Keratinocyte (primary cell): Measurements from ENCODE around the gene NGB. TPM values are rescaled to one million over a fixed set of nuclear protein-coding genes. Genes with fewer than 3 reads are reported as not detected.

Experiments used
- DNase-seq: peaks from one replicate; pipeline ENCODE4 v3.0.0-alpha.2; 2011; ENCODE audit warnings: low read depth, missing footprints, low spot score
- FAIRE-seq: peaks from 2 replicates; lab custom pipeline; 2011; peaks lifted over from hg19 to GRCh38; lab: Jason Lieb, UNC
- H2AFZ ChIP-seq: 2 replicates; pipeline ENCODE4 v1.6.0; 2012; ENCODE audit warnings: low read length, control low read depth, inconsistent platforms; ENCODE audit not compliant: control insufficient read depth
- H3K27ac ChIP-seq: 2 replicates; pipeline ENCODE4 v1.5.1; 2011; ENCODE audit warnings: low read length; ENCODE audit not compliant: control insufficient read depth, insufficient read depth
- H3K27me3 ChIP-seq: 3 replicates; pipeline ENCODE4 v1.6.0; 2011; ENCODE audit warnings: low read length; ENCODE audit not compliant: control insufficient read depth, insufficient read depth; ENCODE audit errors: extremely low read depth
- H3K36me3 ChIP-seq, 2 experiments: 2 replicates in 1 of 2; 3 replicates in 1 of 2; pipeline ENCODE4 v1.5.1; 2011; ENCODE audit warnings: low read length in 2 of 2, mild to moderate bottlenecking in 1 of 2; ENCODE audit not compliant: control insufficient read depth in 2 of 2, insufficient read depth in 2 of 2; ENCODE audit errors: extremely low read depth in 1 of 2
- H3K4me1 ChIP-seq: 3 replicates; pipeline ENCODE4 v1.5.1; 2011; ENCODE audit warnings: low read length; ENCODE audit not compliant: control insufficient read depth, insufficient read depth; ENCODE audit errors: extremely low read depth
- H3K4me2 ChIP-seq: 3 replicates; pipeline ENCODE4 v1.6.0; 2011; ENCODE audit warnings: low read depth, low read length; ENCODE audit not compliant: control insufficient read depth, insufficient read depth; ENCODE audit errors: extremely low read depth
- H3K4me3 ChIP-seq, 3 experiments: fragments of 200-600 bp in 1 of 3; sonication (generic) in 1 of 3; 2 replicates in 2 of 3; 3 replicates in 1 of 3; pipeline ENCODE4 v1.5.1; 2011 to 2016; ENCODE audit warnings: low read length in 3 of 3, mild to moderate bottlenecking in 3 of 3, control low read depth in 2 of 3, inconsistent platforms in 1 of 3, low read depth in 1 of 3, mixed read lengths in 1 of 3, mixed run types in 1 of 3, moderate library complexity in 1 of 3; ENCODE audit not compliant: control insufficient read depth in 2 of 3, insufficient read depth in 2 of 3; ENCODE audit errors: extremely low read depth in 1 of 3
- H3K79me2 ChIP-seq: 2 replicates; pipeline ENCODE4 v1.6.0; 2012; ENCODE audit warnings: low read length; ENCODE audit not compliant: control insufficient read depth, insufficient read depth
- H3K9ac ChIP-seq: 3 replicates; pipeline ENCODE4 v1.6.0; 2011; ENCODE audit warnings: low read length; ENCODE audit not compliant: control insufficient read depth, insufficient read depth; ENCODE audit errors: extremely low read depth
- H3K9me1 ChIP-seq: 3 replicates; pipeline ENCODE4 v1.6.0; 2011; ENCODE audit warnings: low read length; ENCODE audit not compliant: control insufficient read depth, insufficient read depth; ENCODE audit errors: extremely low read depth
- H3K9me3 ChIP-seq: 2 replicates; pipeline ENCODE4 v1.5.1; 2012; ENCODE audit warnings: low read depth, low read length; ENCODE audit not compliant: control insufficient read depth
- H4K20me1 ChIP-seq: 3 replicates; pipeline ENCODE4 v1.6.0; 2011; ENCODE audit warnings: low read length; ENCODE audit not compliant: control insufficient read depth, insufficient read depth; ENCODE audit errors: extremely low read depth
- CTCF ChIP-seq, 3 experiments: IDR thresholded peaks in 1 of 3; conservative IDR thresholded peaks in 1 of 3; optimal IDR thresholded peaks in 1 of 3; 2 replicates in 2 of 3; 3 replicates in 1 of 3; pipeline versions ENCODE3 to v1.5.1; 2011; ENCODE audit warnings: low read length in 3 of 3, mild to moderate bottlenecking in 3 of 3, moderate library complexity in 2 of 3, control low read depth in 1 of 3, inconsistent platforms in 1 of 3; ENCODE audit not compliant: insufficient read depth in 2 of 3; ENCODE audit errors: extremely low read depth in 1 of 3
- EZH2 ChIP-seq: IDR thresholded peaks from one replicate; pipeline ENCODE4 v1.6.1; 2012; ENCODE audit warnings: inconsistent platforms, mild to moderate bottlenecking, low read length, moderate library complexity
- dilution Hi-C: fragments of 300-500 bp; cut with MboI; formaldehyde crosslinking; loops from one replicate; pipeline ENCODE4 v1.7.0; 2020; ENCODE audit warnings: low sequenced_read_pairs; ENCODE audit not compliant: extremely low pct_ligation_motif_present
- polyA plus RNA-seq, 5 experiments: library from polyadenylated mRNA; depleted of rRNA in 3 of 5; stranded (reverse) in 3 of 5; stranded (forward) in 1 of 5; unstranded in 1 of 5; fragments of >200 nt; gene quantifications; 1 replicate in 1 of 5; 2 replicates in 3 of 5; 3 replicates in 1 of 5; pipeline versions ENCODE4 v1.2.1 to v1.2.3, GENCODE V29; 2011 to 2012; ENCODE audit warnings: missing spikeins in 2 of 5, low read depth in 1 of 5, low replicate concordance in 1 of 5

NGB gene
- polyA plus RNA-seq, 1 donor (not counting 4 experiments of a cell fraction or from before 2014, with no cell fraction given), result not detected

DNA sequence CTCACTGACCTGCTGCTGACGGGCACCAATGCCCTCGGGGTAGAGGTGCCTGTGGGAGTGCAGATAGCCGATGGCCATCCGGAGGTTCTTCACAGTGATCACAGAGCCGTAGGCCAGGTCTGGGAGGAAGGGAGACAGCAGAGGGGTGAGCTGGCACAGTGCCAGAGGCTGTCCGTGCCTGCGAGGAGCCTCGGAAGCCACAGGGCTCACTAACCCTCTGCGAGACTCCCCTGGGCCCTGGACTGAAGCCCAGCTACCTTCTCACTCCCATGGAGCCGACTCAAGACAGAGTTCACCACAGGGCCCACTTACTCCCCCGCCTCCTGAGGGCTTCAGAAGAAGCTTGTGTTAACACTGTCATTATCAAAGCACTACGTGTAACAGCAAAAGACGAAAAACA is 25.1 kb upstream of the NGB start:
- H3K36me3 ChIP-seq, result peaks cover 8 to 31% of the 10 kb centered on the region in 2 experiments
- H3K4me3 ChIP-seq, result no peak overlapping the region
- no peaks in the 10 kb centered on the region for H3K9me3 ChIP-seq
- H3K27me3 ChIP-seq, result no peaks in the 10 kb centered on the region
- FAIRE-seq, result no peak
- dilution Hi-C loops, result no loop called here
- no peak overlapping the region for H3K27ac ChIP-seq
- H3K9me1 ChIP-seq, result no peaks in the 10 kb centered on the region
- no peak for TF ChIP-seq EZH2
- no peaks in the 10 kb centered on the region for H3K4me1 ChIP-seq
- H4K20me1 ChIP-seq, result no peaks in the 10 kb centered on the region
- H3K9ac ChIP-seq, result no peak overlapping the region
- DNase-seq, result no peak
- H2AFZ ChIP-seq, result no peak overlapping the region
- no peaks in the 10 kb centered on the region for H3K79me2 ChIP-seq
- H3K4me2 ChIP-seq, result no peak overlapping the region

GRCh38 chr14:77290705-77291104 is 19.7 kb upstream of the NGB start:
- Histone ChIP-seq H3K9ac (no peak overlapping the region), H3K27ac (no peak overlapping the region), H3K4me2 (no peak overlapping the region), H3K4me3 (no peak overlapping the region), H3K9me3 (no peaks in the 10 kb centered on the region), H3K36me3 (peaks cover 7 to 9% of the 10 kb centered on the region in 2 experiments), H3K4me1 (no peaks in the 10 kb centered on the region), H4K20me1 (no peaks in the 10 kb centered on the region), H3K27me3 (no peaks in the 10 kb centered on the region), H3K79me2 (no peaks in the 10 kb centered on the region), H2AFZ (no peak overlapping the region), H3K9me1 (no peaks in the 10 kb centered on the region)
- no peak for FAIRE-seq
- TF ChIP-seq EZH2 (no peak), CTCF (optimal IDR thresholded peaks at IDR 0.05 in 1 of 3, IDR thresholded peaks at IDR 0.05 in 1 of 3, conservative IDR thresholded peaks at IDR 0.05 in 1 of 3; ENCODE audit: extremely low read depth in 1 of 3, insufficient read depth in 2 of 3, low read length in 3 of 3) (peak in 2 of 3 experiments; percentile 16 to 21)
- dilution Hi-C loops, result no loop called here
- no peak for DNase-seq

DNA sequence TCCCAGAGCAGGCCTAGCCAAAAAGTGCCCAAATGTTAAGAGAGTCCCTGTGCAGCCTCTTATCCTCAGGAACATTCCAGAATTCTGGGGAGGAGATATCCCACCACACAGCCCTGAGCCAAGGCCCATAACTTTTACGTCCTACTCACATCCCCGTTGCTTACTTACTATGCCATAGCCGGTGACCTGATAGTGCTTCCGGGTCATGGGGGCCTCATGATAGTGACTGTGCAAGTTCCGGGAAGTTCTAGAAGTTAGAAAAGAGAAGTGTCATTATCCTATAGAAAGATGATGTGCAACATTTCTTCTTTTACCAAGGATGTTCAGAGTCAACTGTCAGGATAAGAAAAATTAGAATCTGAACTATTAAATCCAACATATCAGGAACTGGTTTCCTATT is 15.6 kb upstream of the NGB start:
- Histone ChIP-seq H3K27ac (no peak overlapping the region), H3K4me3 (no peak overlapping the region), H3K9me3 (no peaks in the 10 kb centered on the region), H3K36me3 (peaks cover 21 to 29% of the 10 kb centered on the region in 2 experiments), H3K4me1 (no peaks in the 10 kb centered on the region), H3K79me2 (no peaks in the 10 kb centered on the region), H2AFZ (no peak overlapping the region), H3K9ac (no peak overlapping the region), H3K27me3 (no peaks in the 10 kb centered on the region), H3K9me1 (no peaks in the 10 kb centered on the region), H3K4me2 (no peak overlapping the region), H4K20me1 (no peaks in the 10 kb centered on the region)
- dilution Hi-C loops, result no loop called here
- FAIRE-seq, result no peak
- no peak for DNase-seq
- no peak for TF ChIP-seq EZH2
- TF ChIP-seq CTCF (optimal IDR thresholded peaks at IDR 0.05 in 1 of 3, IDR thresholded peaks at IDR 0.05 in 1 of 3, conservative IDR thresholded peaks at IDR 0.05 in 1 of 3; ENCODE audit: extremely low read depth in 1 of 3, insufficient read depth in 2 of 3, low read length in 3 of 3), result no peak
